GF-D8 (cell line): ENCODE data around the gene PSMB7.
"Not testable (repeated sequence)": the region's sequence is repeated elsewhere in the genome, so short reads cannot be mapped to it uniquely, and the experiment has no call there.

Source experiments
- DNase-seq: peaks from one replicate; lab custom pipeline; 2025; lab: John Stamatoyannopoulos, UW

Gene PSMB7

DNA sequence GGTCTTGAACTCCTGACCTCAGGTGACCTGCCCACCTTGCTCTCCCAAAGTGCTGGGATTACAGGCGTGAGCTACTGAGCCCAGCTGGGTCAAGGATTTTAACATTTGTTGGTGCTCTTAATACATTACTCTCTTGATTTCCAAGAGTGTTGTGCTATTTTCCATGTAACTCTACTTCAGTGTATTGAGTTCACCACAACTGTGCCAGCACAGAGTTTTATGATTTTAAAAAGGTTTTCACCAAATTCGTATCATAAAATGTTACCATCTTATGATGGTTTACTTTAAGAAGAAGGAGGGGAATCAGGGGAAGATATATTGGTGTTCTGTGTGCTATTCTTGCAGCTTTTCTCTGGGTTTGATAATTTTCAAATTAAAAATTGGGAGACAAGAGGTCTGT is 28.4 kb upstream of the PSMB7 start:
- no peak for DNase-seq

DNA sequence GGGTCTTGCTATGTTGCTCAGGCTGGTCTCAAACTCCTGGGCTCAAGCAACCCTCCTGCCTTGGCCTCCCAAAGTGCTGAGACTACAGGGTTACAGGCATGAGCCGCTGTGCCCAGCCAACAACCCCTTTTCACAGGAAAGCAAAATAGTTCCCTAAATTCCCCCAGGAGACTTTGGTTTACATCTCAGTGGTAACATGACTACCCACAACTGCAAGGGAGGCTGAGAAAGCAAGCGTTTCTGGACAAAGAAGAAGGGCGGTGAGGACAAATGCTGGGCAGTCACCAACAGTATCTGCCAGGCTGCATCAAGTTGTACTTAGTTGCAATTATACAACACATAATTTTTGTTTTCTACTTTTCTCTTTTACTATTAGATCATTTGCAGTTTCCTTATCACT is 27.6 kb upstream of the PSMB7 start:
- DNase-seq: no peak

DNA sequence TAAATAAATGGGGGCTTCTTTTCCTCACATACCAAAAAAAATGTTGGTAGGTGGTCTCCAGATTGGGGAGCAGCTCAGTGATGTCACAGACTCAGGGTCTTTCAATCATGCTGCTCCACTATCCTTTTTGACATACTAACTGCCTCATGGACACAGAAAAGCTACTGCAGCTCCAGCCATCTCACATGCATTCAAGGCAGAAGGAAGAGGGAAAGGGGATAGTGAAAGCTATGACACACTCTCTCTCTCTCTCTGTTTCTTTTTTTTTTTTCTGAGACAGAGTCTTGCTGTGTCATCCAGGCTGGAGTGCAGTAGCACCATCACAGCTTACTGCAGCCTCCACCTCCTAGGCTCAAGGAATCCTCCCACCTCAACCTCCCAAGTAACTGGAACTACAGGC is 27.1 kb upstream of the PSMB7 start:
- DNase-seq: no peak

DNA sequence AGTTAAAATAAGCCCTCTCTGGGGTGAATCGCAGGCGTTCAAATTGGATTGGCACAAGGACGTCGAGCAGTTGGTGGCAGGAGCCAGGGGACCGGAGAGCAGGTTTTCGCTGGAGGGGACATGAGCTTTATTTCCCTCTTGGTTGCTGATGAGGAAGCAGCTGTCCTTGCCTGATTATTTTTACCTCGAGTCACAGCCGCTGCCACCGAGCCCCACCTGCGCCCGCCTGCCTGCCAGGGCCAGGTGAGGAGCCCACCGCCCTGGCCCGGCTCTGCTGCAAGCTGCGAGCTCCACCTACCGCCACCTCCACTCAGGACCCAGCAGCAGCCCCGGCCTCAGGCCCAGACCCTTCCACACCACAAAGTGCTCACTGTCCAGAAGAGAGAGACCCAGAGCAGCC is 26.0 kb upstream of the PSMB7 start:
- no peak for DNase-seq

DNA sequence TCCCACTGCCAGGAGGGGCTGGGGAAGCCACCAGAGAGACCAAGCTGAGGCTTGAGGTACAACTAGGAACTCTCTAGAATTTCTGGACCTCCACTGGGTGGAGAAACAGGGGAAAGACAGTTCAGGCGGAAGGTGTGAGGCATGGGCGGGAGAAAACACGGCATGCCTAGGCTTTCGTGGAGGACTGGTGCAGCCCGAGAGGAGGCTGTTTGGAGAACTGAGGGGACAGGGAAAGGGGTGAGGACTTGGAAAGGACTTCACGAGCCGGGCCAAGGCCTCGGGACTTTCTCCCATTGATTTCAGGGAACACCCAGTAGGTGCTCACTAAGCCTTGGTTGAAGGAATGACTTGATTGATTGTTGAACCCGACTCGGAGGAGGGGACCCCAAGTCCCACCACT is 25.5 kb upstream of the PSMB7 start:
- no peak for DNase-seq

DNA sequence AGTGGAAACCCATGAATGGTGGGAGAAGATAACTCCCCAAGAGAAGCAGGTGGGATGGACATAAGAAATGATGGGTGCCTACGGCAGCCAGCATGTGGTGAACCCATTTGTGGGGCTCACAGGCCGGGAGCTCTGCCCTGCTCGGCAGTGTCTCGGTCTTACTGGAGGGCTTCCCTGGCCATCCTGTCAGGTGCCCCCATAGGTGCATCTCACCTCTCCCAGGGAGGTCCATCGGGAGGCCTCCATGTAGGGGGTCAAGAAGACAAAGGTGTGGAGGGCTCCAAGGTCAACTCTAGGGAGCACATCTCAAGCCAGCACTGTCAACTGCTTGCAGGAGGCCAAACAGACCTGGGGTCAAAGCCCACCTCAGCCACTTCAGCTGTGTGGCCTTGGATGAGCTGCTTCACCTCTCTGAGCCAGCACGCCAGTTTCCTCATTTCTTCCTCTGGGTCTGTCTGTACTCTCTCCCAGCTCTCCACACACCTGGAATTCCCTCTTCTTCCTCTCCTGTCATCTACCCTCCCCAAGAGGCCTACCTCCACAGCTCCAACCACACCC is 24.5 kb upstream of the PSMB7 start:
- no peak for DNase-seq

DNA sequence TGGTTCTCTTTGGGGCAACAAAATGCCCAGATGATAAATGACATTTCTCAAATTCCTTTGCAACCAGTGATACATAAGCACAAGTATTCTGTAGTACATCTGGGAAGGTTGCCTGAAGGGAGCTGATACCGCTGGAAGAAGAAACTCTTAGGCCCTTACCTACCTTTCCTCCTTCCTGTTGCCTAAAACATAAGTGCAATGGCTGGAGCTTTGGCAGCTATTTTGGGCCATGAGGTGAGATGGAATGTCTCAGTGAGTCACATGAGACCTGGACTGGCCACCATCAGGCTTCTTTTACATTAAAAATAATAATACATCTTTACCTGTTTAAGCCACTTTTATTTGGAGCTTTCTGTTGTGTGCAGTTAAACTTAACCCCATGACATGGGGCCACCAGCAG is 23.8 kb upstream of the PSMB7 start:
- no peak for DNase-seq

DNA sequence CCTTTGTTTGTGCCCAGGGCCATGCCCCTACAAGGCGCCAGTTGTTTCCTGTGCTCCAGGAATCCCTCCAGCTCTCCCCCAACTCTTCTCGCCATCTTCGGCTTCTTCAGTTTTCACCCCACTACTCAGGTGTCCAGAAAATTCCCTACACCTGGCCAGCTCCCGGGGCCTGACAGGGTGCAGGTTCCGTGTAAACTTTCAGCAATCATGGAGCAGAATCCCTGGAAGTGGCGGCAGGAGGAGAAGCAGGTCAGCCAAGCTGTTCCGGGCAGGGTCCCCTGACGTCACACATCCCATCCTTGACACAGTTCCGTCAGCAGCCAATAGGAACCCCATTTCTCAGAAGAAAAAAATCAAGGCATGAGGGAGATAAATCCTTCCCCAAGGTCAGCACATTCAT is 22.8 kb upstream of the PSMB7 start:
- no peak for DNase-seq

DNA sequence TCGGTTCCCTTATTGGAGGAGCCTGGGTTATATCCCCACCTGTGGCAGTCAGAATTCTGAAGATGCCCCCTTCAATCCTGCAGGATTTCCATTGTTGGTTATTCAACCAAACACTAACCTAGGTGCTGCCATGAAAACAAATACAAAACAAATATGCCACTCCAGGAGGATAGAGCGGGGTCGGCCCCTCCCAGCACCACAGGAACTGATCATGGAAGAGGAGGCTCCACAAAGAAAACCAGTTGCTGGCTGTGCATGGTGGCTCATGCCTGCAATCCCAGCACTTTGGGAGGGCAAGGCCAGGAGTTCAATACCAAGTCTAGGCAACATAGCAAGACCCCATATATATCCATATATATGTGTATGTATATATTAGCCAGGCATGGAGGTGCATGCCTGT is 21.8 kb upstream of the PSMB7 start:
- DNase-seq: no peak

DNA sequence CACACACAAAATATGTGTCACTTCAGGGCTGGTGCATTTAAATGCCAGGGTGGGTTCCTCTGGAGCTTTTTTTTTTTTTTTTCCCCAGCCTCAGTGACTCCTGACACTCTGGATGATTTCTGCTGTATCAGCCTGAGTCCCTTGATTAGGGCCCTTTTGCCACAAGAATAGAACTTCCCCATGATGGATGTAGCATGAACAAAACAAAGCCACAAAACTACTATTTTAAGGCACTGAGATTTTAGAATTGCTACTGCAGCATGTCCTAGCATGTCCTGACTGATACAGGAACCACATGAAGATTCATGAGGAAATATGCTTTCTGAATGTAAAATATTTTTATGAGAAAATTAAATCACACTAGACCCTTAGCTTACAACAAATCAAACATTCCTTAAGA is 21.1 kb upstream of the PSMB7 start:
- no peak for DNase-seq

DNA sequence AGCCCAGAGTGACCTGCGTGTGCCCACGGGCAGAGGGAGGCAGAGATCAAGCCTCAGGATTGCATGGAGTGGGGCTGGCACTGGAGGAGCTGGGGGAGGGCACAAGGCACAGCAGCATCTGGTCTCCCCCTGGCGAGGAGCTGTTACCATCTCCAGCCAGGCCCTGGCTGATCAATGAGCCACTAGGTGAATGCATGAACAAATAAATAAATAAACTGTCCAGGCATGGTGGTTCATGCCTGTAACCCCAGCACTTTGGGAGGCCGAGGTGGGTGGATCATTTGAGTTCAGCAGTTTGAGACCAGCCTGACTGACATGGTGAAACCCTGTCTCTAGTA is 14.3 kb upstream of the PSMB7 start:
- no peak for DNase-seq

DNA sequence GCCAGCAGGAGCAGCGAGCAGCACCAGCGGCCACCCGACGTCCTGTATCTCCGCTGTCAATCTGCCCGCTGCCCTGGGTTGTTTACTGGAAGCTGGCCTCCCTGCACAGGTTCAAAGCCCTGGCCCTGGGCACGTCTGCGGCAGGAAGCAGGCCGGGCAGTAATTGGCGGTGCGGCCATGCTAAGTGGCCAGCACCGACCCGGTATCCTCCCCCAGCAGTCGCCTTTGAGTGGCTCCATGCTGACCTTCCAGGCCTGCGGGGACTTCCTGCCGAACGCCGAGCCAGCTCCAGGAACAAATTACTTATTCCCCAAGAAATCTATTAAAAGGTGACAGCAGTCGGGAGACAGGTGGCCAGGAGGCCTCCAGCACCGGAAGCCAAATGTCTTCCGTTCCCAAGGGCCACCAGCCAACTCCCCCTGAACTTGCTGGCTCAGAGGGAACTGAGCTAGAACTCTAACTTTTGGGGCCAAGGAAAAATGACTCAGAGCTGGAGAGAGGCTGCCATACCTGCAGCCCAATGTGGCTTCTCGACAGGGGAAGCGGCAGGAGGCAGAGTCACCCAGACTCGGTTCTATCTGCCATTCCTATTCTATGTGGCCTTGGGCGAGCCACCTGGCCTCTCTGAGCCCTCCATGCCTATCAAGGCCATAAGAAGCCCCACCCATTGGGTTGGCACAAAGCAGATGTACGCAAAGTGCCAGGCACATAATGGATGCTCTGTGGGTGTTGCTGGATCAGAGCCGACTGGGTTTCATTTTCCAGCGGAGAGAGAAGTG is 13.7 kb upstream of the PSMB7 start:
- DNase-seq: no peak

DNA sequence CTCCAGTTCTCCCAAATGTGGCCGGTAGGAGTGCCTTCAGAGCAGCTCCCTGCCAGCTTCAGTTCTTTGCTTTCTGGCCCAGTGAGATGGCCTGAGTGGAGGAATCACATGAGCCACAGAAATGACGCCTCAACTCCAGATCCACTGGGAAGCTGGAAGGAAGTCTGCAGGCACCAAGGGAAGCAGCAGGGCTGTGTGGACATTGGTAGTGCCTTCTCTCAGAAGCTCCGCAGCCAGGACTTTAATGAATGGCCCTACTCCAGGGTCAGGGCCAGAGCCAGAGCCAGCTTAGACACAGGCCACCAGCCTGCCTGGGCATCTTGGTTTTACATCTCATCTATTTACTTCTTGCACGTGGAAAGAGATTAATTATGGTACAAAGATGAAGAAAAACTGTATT is 12.0 kb upstream of the PSMB7 start:
- DNase-seq: no peak

DNA sequence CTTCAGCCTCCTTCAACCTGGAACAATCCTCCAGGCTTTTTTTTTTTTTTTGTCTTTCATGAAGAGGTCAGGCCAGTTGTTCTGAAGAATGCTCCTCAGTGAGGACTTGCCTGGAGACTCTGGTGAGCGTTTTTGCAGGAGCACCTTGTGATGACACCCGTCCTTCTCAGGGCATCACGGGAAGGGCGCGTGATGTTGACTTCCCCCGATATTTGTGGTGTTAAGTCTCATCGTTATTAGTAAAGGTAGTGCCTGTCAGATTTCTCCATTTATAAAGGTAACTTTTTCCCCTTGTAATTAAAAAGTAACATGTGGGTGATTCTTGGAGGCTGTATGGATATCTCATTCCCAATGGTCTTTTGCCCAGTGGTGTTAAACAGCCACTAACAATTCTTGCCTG is 11.1 kb upstream of the PSMB7 start:
- no peak for DNase-seq

DNA sequence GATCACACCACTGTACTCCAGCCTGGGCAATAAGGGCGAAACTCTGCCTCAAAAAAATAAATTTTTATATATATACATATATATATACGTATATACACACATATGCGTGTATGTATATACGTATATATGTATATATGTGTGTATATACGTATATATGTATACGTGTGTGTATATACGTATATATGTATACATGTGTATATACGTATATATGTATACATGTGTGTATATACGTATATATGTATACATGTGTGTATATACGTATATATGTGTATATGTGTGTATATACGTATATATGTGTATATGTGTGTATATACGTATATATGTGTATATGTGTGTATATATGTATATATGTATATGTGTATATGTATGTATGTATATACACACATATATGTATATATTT is 10.5 kb upstream of the PSMB7 start:
- not testable (repeated sequence) for DNase-seq

DNA sequence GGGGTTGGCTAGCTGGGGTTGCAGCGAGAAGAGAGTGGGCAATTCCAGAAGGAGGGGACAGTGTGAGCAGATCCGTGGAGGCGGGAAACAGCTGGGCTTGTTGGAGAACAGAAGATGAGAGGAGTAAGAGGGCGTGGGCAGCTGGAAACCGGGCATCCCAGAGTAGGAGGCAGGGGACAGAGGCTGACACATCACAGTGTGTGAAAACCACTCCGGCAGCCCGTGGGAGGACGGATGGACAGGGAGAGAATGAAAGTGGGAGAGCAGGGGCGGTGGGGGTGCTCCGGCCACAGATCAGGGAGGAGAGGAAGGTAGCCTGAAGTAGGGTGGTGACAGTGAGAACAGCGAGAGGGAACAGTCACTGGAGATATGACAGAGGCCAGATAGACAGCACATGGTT is 8.3 kb upstream of the PSMB7 start:
- DNase-seq: no peak

DNA sequence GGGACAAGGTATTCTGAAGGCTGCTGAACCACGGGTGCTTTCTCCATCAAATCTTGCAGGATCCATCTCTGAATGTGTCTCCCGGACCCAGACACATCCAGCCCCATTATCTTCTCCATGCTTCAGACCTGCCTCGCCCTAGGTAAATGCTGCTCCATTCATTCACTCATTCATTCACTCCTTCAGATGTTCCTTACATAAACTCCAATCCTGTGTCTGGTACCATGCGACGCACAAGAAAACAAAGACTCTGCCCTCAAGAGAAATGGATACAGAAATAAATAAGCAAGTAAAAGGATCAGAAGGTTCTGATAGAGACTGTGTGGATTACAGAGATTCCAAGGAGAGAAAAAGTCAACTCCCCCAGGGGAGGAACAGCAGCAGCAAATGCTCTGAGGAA is 7.9 kb upstream of the PSMB7 start:
- no peak for DNase-seq

DNA sequence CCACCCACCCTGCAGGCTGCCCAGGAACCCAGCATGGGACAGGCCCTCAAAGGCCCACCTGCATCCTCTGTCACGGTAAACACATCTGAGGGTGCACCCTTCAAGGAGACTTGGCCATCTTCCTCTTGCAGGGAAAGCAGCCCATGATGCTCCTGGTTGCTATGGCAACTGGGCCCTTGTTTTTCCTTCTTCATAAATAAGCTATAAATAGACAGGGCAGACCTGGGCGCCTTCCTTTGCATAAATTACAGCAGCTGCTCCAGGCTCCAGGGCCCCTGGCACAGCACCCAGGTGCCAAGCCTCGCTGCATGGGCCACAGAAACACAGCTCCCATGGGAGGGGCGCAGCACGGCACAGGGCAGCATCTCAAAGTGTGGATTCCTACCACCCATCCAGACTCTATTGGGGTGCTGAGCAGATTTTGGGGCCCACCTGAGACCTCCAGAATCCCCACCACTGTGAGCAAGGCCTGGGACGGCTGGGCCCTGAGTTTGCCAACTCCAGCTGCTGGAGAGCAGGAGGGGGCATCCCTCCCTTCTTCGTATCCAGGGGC is 5.8 kb upstream of the PSMB7 start:
- DNase-seq: no peak

DNA sequence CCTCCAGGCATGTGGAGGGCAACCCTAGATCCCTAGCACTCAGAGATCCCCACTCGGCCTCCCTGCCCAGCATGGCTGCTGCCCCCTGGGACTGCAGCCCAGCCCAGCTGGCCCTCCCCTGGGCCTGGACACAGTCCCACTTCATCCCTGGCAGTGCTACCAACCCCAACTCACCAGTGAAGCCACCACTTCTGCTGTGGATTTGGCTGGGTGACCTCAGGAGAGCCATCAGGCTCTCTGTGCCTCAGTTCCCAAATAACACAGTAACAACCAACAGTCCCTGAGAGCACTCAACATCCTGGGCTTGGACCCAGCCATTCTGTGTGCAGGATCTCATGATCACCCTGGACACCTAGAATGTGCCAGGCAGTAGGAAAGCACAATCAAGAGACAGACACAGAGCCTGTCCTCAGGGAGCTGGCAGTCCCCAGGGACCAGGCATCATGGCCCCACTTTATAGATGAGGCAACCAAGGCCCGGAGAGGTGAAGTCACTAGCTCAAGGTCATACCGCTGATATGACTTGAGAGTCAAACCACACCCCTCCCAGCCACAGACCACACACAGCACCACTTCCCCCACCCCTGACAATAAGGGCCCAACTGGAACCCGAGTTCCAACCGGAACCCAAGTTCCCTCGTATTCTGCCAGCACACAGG is 4.7 kb upstream of the PSMB7 start:
- no peak for DNase-seq

DNA sequence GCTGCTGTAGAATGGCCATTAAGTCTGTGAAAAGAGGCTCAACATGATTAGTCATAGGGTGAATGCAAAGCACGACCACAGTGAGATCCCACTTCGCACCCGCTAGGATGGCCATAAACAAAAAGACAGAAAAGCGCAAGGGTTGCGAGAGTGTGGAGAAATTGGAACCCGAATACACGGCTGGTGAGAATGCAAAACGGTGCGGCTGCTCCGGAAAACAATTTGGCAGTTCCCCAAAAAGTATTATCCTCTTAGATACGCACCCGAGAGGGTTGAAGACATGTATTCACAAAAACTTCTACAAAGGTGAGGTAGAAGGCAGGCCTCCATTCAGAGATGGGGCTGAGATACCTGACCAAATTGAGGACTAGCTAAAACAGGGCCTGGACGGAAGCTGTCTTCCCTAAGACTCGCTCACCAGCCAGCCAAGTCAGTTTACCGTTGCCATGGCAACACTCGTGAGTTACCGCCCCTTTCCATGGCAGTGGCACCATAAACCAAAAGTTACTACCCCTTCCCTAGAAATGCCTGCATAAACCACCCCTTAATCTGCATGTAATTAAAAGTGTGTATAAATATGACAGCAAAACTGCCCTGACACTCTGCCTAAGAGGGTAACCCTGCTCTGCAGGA is 726 bp upstream of the PSMB7 start:
- no peak for DNase-seq

DNA sequence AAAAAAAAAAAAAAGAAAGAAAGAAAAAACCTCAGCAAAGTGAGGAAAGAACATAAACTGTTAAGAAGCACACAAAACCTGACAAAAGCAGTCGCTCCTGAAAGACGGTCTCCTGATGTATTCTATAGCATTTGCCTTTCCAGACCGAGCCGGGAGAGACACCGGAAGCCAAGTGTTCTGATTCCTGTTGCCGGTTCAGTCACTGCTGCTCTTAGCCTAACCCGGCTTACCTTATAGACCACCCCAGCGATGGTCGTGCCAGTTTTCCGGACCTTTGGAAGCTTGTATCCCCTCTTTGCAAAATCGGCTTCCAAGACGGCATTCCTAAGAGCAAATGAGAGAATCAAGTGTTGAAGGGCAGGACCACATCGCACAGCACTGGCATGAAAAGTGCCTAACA is 630 bp downstream of the PSMB7 start:
- no peak for DNase-seq

DNA sequence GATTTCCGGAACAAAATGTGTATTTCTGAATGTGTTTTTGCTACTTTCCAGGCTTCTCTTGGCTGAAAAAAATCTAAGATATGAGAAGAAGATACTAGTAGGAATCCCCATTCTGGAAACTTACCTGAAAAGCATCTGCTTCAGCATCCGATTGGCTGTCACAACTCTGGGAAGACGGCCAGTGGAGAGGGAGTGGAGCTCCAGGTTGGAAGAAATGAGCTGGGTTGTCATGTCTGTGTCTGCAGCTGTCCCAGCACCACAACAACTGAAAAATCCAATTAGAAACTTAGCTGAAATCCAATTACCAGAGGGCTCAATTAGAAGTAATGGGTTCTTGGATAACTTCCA is 3.0 kb downstream of the PSMB7 start:
- no peak for DNase-seq

DNA sequence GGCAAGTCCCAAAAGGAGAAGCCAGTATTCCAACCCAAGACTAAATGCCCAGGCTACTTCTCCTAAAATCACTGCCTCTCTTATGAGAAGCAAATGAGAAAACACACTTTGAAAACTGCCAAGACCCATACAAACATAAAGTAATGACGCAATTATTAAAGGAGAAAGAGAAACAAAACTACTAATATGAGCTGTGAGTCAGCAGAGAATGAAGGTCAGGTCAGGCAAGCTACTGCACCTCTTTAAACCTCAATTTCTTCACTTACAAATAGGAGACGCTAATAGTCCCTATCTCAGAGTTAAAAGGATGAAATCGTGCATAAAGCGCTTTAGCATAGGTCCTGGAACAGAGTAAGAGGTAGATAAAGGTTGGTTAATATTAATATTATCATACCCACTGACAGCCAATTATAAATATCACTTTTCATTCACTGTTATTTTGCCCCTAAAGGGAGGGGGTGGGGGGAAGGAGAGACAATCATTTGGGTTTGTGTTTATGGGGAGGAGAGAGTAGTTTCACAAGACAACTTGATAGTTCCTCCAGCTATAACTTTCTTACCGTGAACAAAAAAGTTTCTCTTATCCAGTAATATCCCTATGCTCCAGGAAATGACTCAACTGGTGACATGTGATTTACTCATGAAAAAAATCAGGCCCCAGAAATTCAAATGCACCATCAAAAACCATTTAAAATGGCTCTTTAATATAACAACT is 3.6 kb downstream of the PSMB7 start:
- DNase-seq: no peak
